ENCODE measurements around the gene ANGPT4.

DNA sequence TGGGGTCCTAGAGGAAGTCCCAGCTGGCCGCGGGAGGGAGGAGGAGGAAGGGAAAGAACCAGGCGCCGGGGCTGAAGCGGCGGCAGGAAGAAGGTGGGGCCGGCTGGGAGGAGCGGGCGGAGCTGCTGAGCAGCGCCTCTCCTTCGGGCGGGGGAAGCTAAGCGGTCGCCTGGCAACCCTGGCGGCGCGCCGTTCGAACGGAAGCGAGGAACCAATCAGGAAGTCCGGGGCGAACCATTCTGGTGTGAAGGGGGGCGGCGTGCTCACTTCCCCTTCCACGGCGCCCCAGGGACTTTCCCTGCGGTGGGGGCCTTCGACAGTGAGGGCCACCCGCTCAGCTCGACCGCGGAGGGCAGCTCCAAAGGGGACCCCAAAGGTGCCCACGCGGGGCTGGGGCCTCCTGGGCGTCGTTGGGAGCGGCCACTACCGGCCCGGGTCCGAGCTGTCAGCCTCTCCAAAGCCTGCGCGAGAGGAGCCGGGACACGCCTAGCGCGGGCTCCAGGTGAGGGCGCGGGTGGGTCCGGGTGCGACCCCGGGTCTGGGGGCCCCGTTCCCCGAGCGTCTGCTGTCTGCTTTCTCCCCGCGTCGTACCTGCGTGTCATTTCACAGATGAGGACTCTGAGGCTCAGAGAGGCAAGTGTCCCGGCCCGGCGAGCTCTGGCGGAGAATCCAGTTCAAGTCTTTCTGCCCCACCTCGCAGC is 82.5 kb downstream of the ANGPT4 start, which contains the start of gene FAM110A:
- TF ChIP-seq, protein P1, sequence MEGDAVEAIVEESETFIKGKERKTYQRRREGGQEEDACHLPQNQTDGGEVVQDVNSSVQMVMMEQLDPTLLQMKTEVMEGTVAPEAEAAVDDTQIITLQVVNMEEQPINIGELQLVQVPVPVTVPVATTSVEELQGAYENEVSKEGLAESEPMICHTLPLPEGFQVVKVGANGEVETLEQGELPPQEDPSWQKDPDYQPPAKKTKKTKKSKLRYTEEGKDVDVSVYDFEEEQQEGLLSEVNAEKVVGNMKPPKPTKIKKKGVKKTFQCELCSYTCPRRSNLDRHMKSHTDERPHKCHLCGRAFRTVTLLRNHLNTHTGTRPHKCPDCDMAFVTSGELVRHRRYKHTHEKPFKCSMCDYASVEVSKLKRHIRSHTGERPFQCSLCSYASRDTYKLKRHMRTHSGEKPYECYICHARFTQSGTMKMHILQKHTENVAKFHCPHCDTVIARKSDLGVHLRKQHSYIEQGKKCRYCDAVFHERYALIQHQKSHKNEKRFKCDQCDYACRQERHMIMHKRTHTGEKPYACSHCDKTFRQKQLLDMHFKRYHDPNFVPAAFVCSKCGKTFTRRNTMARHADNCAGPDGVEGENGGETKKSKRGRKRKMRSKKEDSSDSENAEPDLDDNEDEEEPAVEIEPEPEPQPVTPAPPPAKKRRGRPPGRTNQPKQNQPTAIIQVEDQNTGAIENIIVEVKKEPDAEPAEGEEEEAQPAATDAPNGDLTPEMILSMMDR (IDR thresholded peaks at IDR 0.05 in 4 of 5, conservative IDR thresholded peaks at IDR 0.05 in 1 of 5), result no peak
- no peak for TF ChIP-seq POLR2A (IDR thresholded peaks at IDR 0.05)

All from gastrocnemius medialis (tissue), 4 donors.